ENCODE measurements around the gene MAGEA10. TPM values are rescaled to one million over a fixed set of nuclear protein-coding genes. Genes with fewer than 3 reads are reported as not detected.

MAGEA10 gene
- total RNA-seq, 1 experiment from 2014 or later, result not detected

GRCh38 chrX:152139589-152139988 is 1.2 kb upstream of the MAGEA10 start:
- Mint-ChIP-seq H3K27me3 (ENCODE audit: low read depth) (no peaks in the 10 kb centered on the region), H3K9me3 (no peaks in the 10 kb centered on the region), H3K4me3 (no peak overlapping the region), H3K4me1 (no peaks in the 10 kb centered on the region), H3K36me3 (no peaks in the 10 kb centered on the region), H3K27ac (no peak overlapping the region)
- ATAC-seq, result no peak
- no peak for DNase-seq (ENCODE audit: low spot score)
- CTCF ChIA-PET, result no interaction called here
- POLR2A ChIA-PET, result no interaction called here
- TF ChIP-seq ZNF219 (CRISPR knock-in tag; IDR thresholded peaks at IDR 0.05; ENCODE audit: borderline replicate concordance), result no peak
- no peak for TF ChIP-seq E2F4 (CRISPR knock-in tag; IDR thresholded peaks at IDR 0.05; ENCODE audit: borderline replicate concordance, low read depth)
- no peak for TF ChIP-seq ATF3 (CRISPR knock-in tag; conservative IDR thresholded peaks at IDR 0.05)
- no peak for TF ChIP-seq NR2C2 (CRISPR knock-in tag; IDR thresholded peaks at IDR 0.05)
- no peak for TF ChIP-seq ZNF671 (CRISPR knock-in tag; IDR thresholded peaks at IDR 0.05)

GRCh38 chrX:152137771-152138387 is 498 bp downstream of the MAGEA10 start:
- Mint-ChIP-seq H3K9me3 (no peaks in the 10 kb centered on the region), H3K4me1 (no peaks in the 10 kb centered on the region), H3K4me3 (no peak overlapping the region), H3K27me3 (ENCODE audit: low read depth) (no peaks in the 10 kb centered on the region), H3K36me3 (no peaks in the 10 kb centered on the region), H3K27ac (no peak overlapping the region)
- DNase-seq (ENCODE audit: low spot score), result no peak
- CTCF ChIA-PET, result no interaction called here
- no peak for TF ChIP-seq HMGXB4 (CRISPR knock-in tag; IDR thresholded peaks at IDR 0.05)
- no peak for TF ChIP-seq NFATC4 (CRISPR knock-in tag; IDR thresholded peaks at IDR 0.05)
- no peak for TF ChIP-seq USF1 (CRISPR knock-in tag; IDR thresholded peaks at IDR 0.05)
- TF ChIP-seq STAT6 (CRISPR knock-in tag; conservative IDR thresholded peaks at IDR 0.05; ENCODE audit: low read depth), result no peak
- TF ChIP-seq ESRRA (CRISPR knock-in tag; IDR thresholded peaks at IDR 0.05; ENCODE audit: borderline replicate concordance), result no peak
- no peak for TF ChIP-seq RELA (CRISPR knock-in tag; IDR thresholded peaks at IDR 0.05; ENCODE audit: borderline replicate concordance)
- TF ChIP-seq ERG (CRISPR knock-in tag; IDR thresholded peaks at IDR 0.05), result no peak
- TF ChIP-seq CREB1 (CRISPR knock-in tag; IDR thresholded peaks at IDR 0.05), result no peak
- TF ChIP-seq HMGA2 (CRISPR knock-in tag; IDR thresholded peaks at IDR 0.05), result no peak
- no peak for TF ChIP-seq GTF2I (CRISPR knock-in tag; conservative IDR thresholded peaks at IDR 0.05)
- TF ChIP-seq AR (CRISPR knock-in tag; IDR thresholded peaks at IDR 0.05), result no peak
- no peak for TF ChIP-seq IRF2 (CRISPR knock-in tag; IDR thresholded peaks at IDR 0.05; ENCODE audit: borderline replicate concordance, low read depth)
- TF ChIP-seq MLX (CRISPR knock-in tag; IDR thresholded peaks at IDR 0.05), result no peak
- ATAC-seq, result no peak
- POLR2A ChIA-PET, result no interaction called here

Measured in WTC11 (cell line).